ENCODE measurements around the gene MRPL58. TPM values are rescaled to one million over a fixed set of nuclear protein-coding genes. Genes with fewer than 3 reads are reported as not detected.
"Not testable (repeated sequence)": the region's sequence is repeated elsewhere in the genome, so short reads cannot be mapped to it uniquely, and the experiment has no call there.

The MRPL58 gene
- polyA plus RNA-seq, 3 donors from 2014 or later = 32.4 to 52.3 (median 47.1) TPM

GRCh38 chr17:75011401-75012095 is 922 bp upstream of the MRPL58 start:
- H3K9me3 Mint-ChIP-seq = no peaks in the 10 kb centered on the region
- no peak for DNase-seq
- peak overlapping the region in 4 of 6 donors; percentile 79 to 95 (median 90) for H3K27ac Mint-ChIP-seq
- peaks cover 26 to 35% of the 10 kb centered on the region in 2 donors for H3K4me1 Mint-ChIP-seq
- H3K27me3 Mint-ChIP-seq (ENCODE audit: low read depth in 3 of 3) = peaks cover 0 to 2% (median 2%) of the 10 kb centered on the region in 3 donors
- peak overlapping the region; percentile 91 to 96 (median 93) for H3K4me3 Mint-ChIP-seq
- H3K36me3 Mint-ChIP-seq = peaks cover 4 to 8% (median 8%) of the 10 kb centered on the region in 3 donors

DNA sequence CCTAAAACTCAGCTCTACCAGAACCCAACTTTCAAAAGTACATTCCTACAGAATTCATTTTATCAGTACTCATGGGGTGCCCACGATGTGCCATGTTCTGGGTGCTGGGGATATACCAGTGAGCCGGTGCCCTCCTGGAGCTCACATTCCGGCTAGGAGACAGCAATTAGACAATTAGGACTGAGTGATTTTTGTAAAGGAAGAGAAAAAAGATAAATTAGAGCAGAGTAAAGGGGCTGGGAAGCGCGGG is 449 bp upstream of the MRPL58 start:
- peaks cover 0 to 2% (median 2%) of the 10 kb centered on the region in 3 donors for H3K27me3 Mint-ChIP-seq (ENCODE audit: low read depth in 3 of 3)
- H3K4me1 Mint-ChIP-seq = peaks cover 26 to 35% of the 10 kb centered on the region in 2 donors
- peak overlapping the region; percentile 79 to 95 (median 93) for H3K27ac Mint-ChIP-seq
- peaks cover 4 to 12% (median 8%) of the 10 kb centered on the region in 3 donors for H3K36me3 Mint-ChIP-seq
- H3K9me3 Mint-ChIP-seq = no peaks in the 10 kb centered on the region
- H3K4me3 Mint-ChIP-seq = peak overlapping the region; percentile 91 to 96 (median 93)
- DNase-seq = no peak

- no peak for DNase-seq
- Mint-ChIP-seq H3K9me3 (no peaks in the 10 kb centered on the region), H3K27me3 (ENCODE audit: low read depth in 3 of 3) (no peaks in the 10 kb centered on the region), H3K36me3 (peaks cover 4 to 12% (median 8%) of the 10 kb centered on the region in 3 donors), H3K4me3 (peak overlapping the region; percentile 91 to 96 (median 93)), H3K4me1 (peaks cover 26 to 35% of the 10 kb centered on the region in 2 donors), H3K27ac (peak overlapping the region; percentile 89 to 95 (median 93))
These were observed 656 bp downstream of the MRPL58 start for GRCh38 chr17:75013092-75013559.

DNA sequence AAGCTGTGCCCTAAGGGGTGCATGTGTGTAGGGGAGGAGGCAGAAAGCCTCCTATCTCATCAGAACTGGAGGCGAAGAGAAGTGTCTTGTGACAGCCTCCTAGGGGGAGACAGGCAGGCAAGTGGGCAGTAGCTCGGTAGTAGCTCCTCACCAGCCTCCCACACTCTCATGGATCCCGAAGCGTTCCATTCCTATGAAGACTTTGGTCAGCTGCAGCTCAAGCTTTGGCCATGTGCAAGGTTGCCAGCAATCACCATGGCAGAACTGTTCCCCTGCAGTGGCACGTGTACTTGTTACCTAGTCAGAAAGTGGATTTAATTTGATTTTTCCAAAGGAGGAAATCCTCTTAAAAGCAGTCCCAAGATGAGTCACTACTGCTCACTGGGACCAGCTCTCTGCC is 6.7 kb downstream of the MRPL58 start:
- H3K36me3 Mint-ChIP-seq = peaks cover 21 to 40% (median 23%) of the 10 kb centered on the region in 3 donors
- no peak for DNase-seq
- no peak overlapping the region for H3K27ac Mint-ChIP-seq
- H3K27me3 Mint-ChIP-seq (ENCODE audit: low read depth in 3 of 3) = peaks cover 0 to 2% (median 0%) of the 10 kb centered on the region in 3 donors
- no peak overlapping the region for H3K4me3 Mint-ChIP-seq
- H3K4me1 Mint-ChIP-seq = peaks cover 10 to 17% of the 10 kb centered on the region in 2 donors
- no peaks in the 10 kb centered on the region for H3K9me3 Mint-ChIP-seq

GRCh38 chr17:75019710-75020109 is 7.2 kb downstream of the MRPL58 start:
- no peak overlapping the region for H3K4me3 Mint-ChIP-seq
- peaks cover 0 to 2% (median 0%) of the 10 kb centered on the region in 3 donors for H3K27me3 Mint-ChIP-seq (ENCODE audit: low read depth in 3 of 3)
- H3K27ac Mint-ChIP-seq = no peak overlapping the region
- no peak for DNase-seq
- H3K4me1 Mint-ChIP-seq = peaks cover 11 to 15% of the 10 kb centered on the region in 2 donors
- no peaks in the 10 kb centered on the region for H3K9me3 Mint-ChIP-seq
- peaks cover 21 to 38% (median 23%) of the 10 kb centered on the region in 3 donors for H3K36me3 Mint-ChIP-seq

DNA sequence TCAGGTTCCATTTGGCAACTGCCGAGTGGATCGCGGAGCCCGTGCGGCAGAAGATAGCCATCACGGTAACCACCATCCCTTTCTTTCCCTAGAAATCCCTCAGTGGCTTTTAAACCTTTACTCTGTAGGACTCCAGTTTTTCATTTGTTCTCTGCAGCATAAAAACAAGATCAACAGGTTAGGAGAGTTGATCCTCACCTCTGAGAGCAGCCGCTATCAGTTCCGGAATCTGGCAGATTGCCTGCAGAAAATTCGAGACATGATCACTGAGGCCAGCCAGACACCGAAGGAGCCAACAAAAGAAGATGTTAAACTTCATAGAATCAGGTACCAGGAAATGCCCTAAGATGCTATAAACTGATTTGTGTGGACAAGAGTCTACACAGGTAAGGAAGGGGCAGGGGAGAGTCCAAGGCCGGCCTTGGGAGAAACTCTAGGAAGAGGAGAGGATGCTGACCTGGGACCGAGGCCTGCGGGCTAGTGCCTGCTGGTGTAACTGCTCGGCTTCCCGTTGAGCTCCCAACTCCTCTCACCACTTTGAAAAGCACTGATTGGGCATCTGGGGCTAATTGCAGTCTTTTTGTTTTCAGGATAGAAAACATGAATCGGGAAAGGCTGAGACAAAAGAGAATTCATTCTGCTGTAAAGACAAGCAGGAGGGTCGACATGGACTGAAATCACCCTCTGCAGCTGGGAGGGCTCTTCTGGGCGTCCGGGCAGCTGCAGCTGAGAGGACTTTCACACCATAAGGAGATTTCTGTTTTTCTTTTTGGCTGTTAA is 8.1 kb downstream of the MRPL58 start:
- Mint-ChIP-seq H3K27ac (no peak overlapping the region), H3K4me3 (no peak overlapping the region), H3K36me3 (peaks cover 20 to 33% (median 21%) of the 10 kb centered on the region in 3 donors), H3K9me3 (no peaks in the 10 kb centered on the region), H3K27me3 (ENCODE audit: low read depth in 3 of 3) (peaks cover 0 to 5% (median 0%) of the 10 kb centered on the region in 3 donors), H3K4me1 (peaks cover 14 to 15% of the 10 kb centered on the region in 2 donors)
- DNase-seq = no peak

DNA sequence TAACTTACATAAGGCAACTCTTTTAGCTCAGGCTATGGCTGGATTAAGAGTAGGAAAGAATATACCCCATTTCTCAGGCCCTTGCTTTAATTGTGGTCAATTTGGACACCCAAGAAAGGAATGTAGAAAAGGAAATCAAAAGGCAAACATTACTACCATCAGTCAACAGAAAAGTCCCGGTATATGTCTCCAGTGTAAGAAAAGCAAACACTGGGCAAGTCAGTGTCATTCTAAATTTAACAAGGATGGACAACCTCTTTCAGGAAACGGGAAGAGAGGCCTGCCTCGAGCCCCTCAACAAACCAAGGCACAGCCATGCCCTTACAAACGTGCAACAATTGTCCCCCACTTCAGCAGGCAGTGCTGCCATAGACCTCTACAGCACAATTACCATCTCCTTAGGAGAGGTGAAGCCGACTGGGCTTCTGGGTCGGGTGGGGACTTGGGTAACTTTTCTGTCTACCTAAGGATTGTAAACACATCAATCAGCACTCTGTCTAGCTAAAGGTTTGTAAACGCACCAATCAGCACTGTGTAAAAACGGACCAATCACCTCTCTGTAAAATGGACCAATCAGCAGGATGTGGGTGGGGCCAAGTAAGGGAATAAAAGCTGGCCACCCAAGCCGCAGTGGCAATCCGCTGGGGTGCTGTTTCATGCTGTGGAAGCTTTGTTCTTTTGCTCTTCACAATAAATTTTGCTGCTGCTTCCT is 12.4 kb downstream of the MRPL58 start:
- peak overlapping the region; percentile 3 to 83 (median 52) for H3K27ac Mint-ChIP-seq
- H3K27me3 Mint-ChIP-seq (ENCODE audit: low read depth in 3 of 3) = peaks cover 0 to 5% (median 0%) of the 10 kb centered on the region in 3 donors
- peaks cover 11 to 16% of the 10 kb centered on the region in 2 donors for H3K4me1 Mint-ChIP-seq
- peak overlapping the region; percentile 45 to 84 (median 73) for H3K4me3 Mint-ChIP-seq
- peak; percentile 36 to 43 (median 42) for DNase-seq
- peaks cover 14 to 25% (median 18%) of the 10 kb centered on the region in 3 donors for H3K36me3 Mint-ChIP-seq
- H3K9me3 Mint-ChIP-seq = peaks cover 0 to 1% (median 0%) of the 10 kb centered on the region in 6 donors

- DNase-seq = peak in 2 of 3 donors; percentile 12 to 32
- H3K27me3 Mint-ChIP-seq (ENCODE audit: low read depth in 3 of 3); H3K9me3 Mint-ChIP-seq: not testable (repeated sequence)
- Mint-ChIP-seq H3K36me3 (peaks cover 13 to 23% (median 23%) of the 10 kb centered on the region in 3 donors), H3K27ac (peak overlapping the region; percentile 3 to 83 (median 52)), H3K4me1 (peaks cover 11 to 16% of the 10 kb centered on the region in 2 donors), H3K4me3 (peak overlapping the region; percentile 45 to 84 (median 73))
These were observed 12.9 kb downstream of the MRPL58 start for GRCh38 chr17:75025398-75025734.

DNA sequence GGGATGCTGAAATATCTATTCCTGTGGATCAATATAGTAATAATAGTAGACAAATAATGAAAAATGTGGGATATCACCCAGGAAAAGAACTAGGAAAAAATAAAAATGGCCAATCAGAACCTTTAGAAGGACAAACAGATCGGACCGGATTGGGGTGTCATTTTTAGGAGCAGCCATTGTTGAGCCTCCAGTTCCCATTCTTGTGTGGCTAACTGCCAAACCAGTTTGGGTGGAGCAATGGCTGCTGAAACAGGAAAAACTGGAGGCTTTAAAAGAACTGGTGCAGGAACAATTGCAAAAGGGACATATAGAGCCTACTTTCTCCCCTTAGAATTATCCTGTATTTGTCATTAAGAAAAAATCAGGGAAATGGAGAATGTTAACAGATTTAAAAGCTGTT is 14.2 kb downstream of the MRPL58 start:
- peaks cover 9 to 20% (median 13%) of the 10 kb centered on the region in 3 donors for H3K36me3 Mint-ChIP-seq
- not testable (repeated sequence) for H3K9me3 Mint-ChIP-seq; H3K4me3 Mint-ChIP-seq; H3K27ac Mint-ChIP-seq; DNase-seq; H3K27me3 Mint-ChIP-seq (ENCODE audit: low read depth in 3 of 3)
- peaks cover 11 to 19% of the 10 kb centered on the region in 2 donors for H3K4me1 Mint-ChIP-seq

GRCh38 chr17:75030161-75030560 is 17.7 kb downstream of the MRPL58 start:
- Mint-ChIP-seq H3K36me3 (peaks cover 0 to 8% (median 0%) of the 10 kb centered on the region in 3 donors), H3K4me3 (no peak overlapping the region), H3K9me3 (peaks cover 0 to 8% (median 0%) of the 10 kb centered on the region in 6 donors), H3K27ac (no peak overlapping the region), H3K4me1 (peaks cover 38 to 39% of the 10 kb centered on the region in 2 donors), H3K27me3 (ENCODE audit: low read depth in 3 of 3) (peaks cover 20 to 29% (median 24%) of the 10 kb centered on the region in 3 donors)
- no peak for DNase-seq

- H3K4me1 Mint-ChIP-seq = peaks cover 37 to 47% of the 10 kb centered on the region in 2 donors
- peaks cover 0 to 8% (median 0%) of the 10 kb centered on the region in 6 donors for H3K9me3 Mint-ChIP-seq
- peak overlapping the region; percentile 41 to 79 (median 78) for H3K27ac Mint-ChIP-seq
- peaks cover 25 to 38% (median 36%) of the 10 kb centered on the region in 3 donors for H3K27me3 Mint-ChIP-seq (ENCODE audit: low read depth in 3 of 3)
- H3K36me3 Mint-ChIP-seq = peaks cover 0 to 8% (median 0%) of the 10 kb centered on the region in 3 donors
- peak; percentile 43 to 52 (median 45) for DNase-seq
- peak overlapping the region; percentile 62 to 95 (median 81) for H3K4me3 Mint-ChIP-seq
These were observed 19.7 kb downstream of the MRPL58 start for GRCh38 chr17:75031972-75032719.

DNA sequence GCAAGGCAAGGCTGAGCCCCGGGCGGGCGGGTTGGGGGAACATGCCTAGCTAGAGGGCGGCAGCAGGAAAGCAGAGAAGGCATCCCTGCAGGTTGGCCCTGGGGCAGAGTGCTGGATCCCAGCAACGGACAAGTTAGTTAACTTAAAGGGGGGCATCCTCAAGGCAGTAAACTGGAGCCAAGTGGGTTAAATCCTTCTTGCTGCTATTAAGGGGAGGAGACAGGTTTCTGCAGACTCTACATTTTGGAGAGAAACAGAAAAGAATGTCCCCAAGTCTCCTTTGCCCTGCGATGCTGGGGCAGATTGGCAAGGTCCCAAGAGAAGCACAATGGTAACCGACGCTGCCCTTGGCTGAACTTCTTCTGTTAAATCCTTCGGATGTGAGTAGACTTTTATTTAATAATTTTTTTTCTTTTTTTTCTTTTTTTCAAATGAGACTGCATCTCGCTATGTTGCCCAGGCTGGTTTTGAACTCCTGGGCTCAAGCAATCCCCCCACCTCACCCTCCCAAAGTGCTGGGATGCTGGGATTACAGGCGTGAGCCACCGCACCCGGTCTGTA is 20.3 kb downstream of the MRPL58 start:
- peaks cover 37 to 47% of the 10 kb centered on the region in 2 donors for H3K4me1 Mint-ChIP-seq
- peak overlapping the region in 5 of 6 donors; percentile 77 to 86 (median 78) for H3K27ac Mint-ChIP-seq
- peak in 1 of 3 donors; percentile 10 for DNase-seq
- peaks cover 0 to 8% (median 0%) of the 10 kb centered on the region in 6 donors for H3K9me3 Mint-ChIP-seq
- peaks cover 0 to 8% (median 0%) of the 10 kb centered on the region in 3 donors for H3K36me3 Mint-ChIP-seq
- peak overlapping the region; percentile 90 to 99 (median 92) for H3K4me3 Mint-ChIP-seq
- peaks cover 25 to 38% (median 36%) of the 10 kb centered on the region in 3 donors for H3K27me3 Mint-ChIP-seq (ENCODE audit: low read depth in 3 of 3)
